Measurements from ENCODE around the gene CD6.

The CD6 gene

GRCh38 chr11:61018059-61018458, 46.6 kb downstream of the CD6 start:
- no peak for TF ChIP-seq CTCF (IDR thresholded peaks at IDR 0.05)
- Histone ChIP-seq H3K4me3 (no peak overlapping the region), H3K27ac (no peak overlapping the region)
- DNase-seq (ENCODE audit: low spot score) = no peak

DNA sequence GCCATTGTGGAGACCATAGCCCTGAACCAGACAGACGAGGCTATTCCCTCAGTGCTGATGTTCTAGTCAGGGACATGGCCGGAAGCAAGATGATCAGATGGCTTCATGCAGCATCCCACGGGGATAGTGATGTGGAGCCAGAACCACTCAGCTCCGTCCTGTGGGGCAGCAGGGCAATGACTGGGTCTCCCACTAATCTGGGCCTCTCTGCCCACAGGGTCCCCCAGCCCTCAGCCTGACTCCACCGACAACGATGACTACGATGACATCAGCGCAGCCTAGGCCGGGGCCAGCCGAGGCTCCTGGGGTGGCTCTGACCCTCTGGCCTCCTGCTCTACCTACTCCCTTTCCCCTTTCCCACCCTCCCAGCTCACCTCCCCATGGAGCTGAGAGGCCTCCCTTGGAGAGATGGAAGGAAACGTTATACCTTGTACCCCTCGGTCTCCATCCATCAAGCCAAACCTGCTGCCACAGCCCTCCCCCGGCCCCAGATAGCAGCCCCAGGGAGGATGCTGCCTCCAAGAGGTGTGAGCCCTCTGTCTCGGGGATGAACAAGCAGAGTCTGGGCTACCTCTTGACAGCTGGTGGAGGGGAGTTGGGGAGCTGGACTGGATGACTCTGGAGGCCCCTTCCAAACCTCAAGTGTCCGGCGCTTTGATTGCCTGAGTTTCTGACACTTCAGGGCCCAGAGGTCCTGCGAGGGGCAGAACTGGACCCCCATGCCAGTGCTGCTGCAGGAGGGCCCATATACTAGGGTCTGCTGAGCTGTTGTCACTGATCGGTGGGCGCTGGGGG, 47.8 kb downstream of the CD6 start:
- no peak overlapping the region for H3K27ac ChIP-seq
- DNase-seq (ENCODE audit: low spot score) = no peak
- no peak overlapping the region for H3K4me3 ChIP-seq
- TF ChIP-seq CTCF (IDR thresholded peaks at IDR 0.05) = no peak

- H3K27ac ChIP-seq = no peak overlapping the region
- DNase-seq (ENCODE audit: low spot score) = no peak
- TF ChIP-seq CTCF (IDR thresholded peaks at IDR 0.05) = no peak
- no peak overlapping the region for H3K4me3 ChIP-seq
Observed at GRCh38 chr11:61019832-61020405, 48.4 kb downstream of the CD6 start.

DNA sequence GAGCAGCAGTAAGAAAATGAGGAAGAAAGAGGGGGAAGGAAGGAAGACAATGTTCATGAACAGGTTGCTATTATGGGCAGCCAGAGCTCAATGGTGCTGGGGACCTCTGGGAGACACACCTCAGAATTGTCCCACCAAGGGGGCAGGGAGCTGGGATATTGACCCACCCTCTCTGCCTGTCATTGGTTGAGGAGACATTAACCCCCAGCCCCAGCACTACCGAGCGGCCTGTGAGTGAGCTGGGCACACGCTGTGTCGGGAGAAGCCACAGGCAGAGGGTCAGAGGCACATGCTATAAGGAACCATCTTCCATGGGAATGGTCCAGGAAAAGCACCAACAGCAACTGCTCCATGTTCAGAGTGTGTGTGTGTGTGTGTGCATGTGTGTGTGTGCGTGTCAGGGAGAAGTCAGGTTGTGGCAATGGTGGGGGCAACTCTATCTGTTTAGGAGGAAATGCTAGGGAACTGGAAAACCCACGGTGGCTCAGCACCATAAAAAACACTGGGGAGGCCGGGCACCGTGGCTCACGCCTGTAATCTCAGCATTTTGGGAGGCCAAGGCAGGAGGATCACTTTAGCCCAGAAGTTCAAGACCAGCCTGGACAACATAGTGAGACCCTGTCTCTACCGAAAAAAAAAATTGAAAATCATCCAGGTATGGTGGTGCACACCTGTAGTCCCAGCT, 49.2 kb downstream of the CD6 start:
- TF ChIP-seq CTCF (IDR thresholded peaks at IDR 0.05) = no peak
- H3K4me3 ChIP-seq = no peak overlapping the region
- DNase-seq (ENCODE audit: low spot score) = no peak
- no peak overlapping the region for H3K27ac ChIP-seq

- no peak for DNase-seq (ENCODE audit: low spot score)
- TF ChIP-seq CTCF (IDR thresholded peaks at IDR 0.05) = no peak
- Histone ChIP-seq H3K4me3 (no peak overlapping the region), H3K27ac (no peak overlapping the region)
Observed at GRCh38 chr11:61021661-61022212, 50.3 kb downstream of the CD6 start.

- no peak for DNase-seq (ENCODE audit: low spot score)
- H3K27ac ChIP-seq = no peak overlapping the region
Observed at GRCh38 chr11:61022311-61023085, 51.0 kb downstream of the CD6 start.

More at GRCh38 chr11:61022311-61023085, 51.0 kb downstream of the CD6 start:
- H3K4me3 ChIP-seq = no peak overlapping the region
- no peak for TF ChIP-seq CTCF (IDR thresholded peaks at IDR 0.05)
